GM10248 (cell line): ENCODE measurements around the gene TROAP.
"Not testable (repeated sequence)": the region's sequence is repeated elsewhere in the genome, so short reads cannot be mapped to it uniquely, and the experiment has no call there.

Experiments used
- CTCF ChIA-PET: fragments of 300-600 bp; sonication (Branson Sonifier 250); formaldehyde crosslinking; extraction: SDS; loops from one replicate; lab custom pipeline; 2021; ENCODE audit warnings: antibody characterized with exemption; lab: Yijun Ruan, JAX
- POLR2A ChIA-PET: fragments of 350-650 bp; sonication (Branson Sonifier 250); formaldehyde crosslinking; extraction: SDS; loops from one replicate; lab custom pipeline; 2020; ENCODE audit warnings: antibody characterized with exemption; lab: Yijun Ruan, JAX
- DNase-seq: peaks from one replicate; pipeline ENCODE4 v3.0.0; 2012; ENCODE audit errors: extremely low spot score
- CTCF ChIP-seq: IDR thresholded peaks from 2 replicates; pipeline ENCODE4 v1.5.1; 2012; ENCODE audit warnings: mild to moderate bottlenecking, low read depth; ENCODE audit errors: extremely low read depth, missing control alignments, control extremely low read depth

Gene TROAP

DNA sequence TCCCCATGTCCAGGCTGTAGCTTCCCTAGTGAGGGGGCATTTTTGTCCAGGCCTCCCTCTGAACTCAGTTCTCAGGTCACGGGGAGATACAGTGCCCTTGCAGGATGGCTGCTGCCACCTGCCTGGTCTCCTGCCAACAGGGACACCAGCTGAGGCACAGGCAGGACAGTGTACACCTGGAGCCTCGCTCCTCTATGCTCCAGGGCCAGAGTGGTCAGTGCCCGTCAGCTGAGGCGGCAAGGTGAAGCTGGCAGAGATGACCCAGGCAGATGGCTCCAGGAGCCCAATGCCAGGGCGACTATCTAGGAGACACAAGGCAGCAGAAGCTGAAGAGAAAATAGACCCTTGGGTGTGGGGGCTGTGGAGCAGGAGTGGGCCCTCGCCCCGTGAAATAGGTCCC lies 45.6 kb upstream of the TROAP start:
- TF ChIP-seq CTCF: no peak
- ChIA-PET POLR2A (interaction anchor here (1.2 to 1.6 kb wide), 2 partner anchors 10 to 12 kb away, joined by 3 to 8 read pairs; no protein-coding TSS in a partner anchor), CTCF (interaction anchor here (0.9 to 4.0 kb wide), 7 partner anchors 10 to 81 kb away, joined by 3 to 25 read pairs (median 4); no protein-coding TSS in a partner anchor)
- no peak for DNase-seq

GRCh38 chr12:49279706-49280159 lies 43.3 kb upstream of the TROAP start:
- CTCF ChIA-PET: interaction anchor here (0.7 to 3.0 kb wide), 7 partner anchors 9 to 79 kb away, joined by 3 to 17 read pairs (median 5); partner anchors contain the start of genes C1QL4 and DNAJC22
- TF ChIP-seq CTCF: no peak
- DNase-seq: no peak
- POLR2A ChIA-PET: interaction anchor here (0.6 kb wide), 1 partner anchor 36 kb away, joined by 3 read pairs; no protein-coding TSS in a partner anchor

DNA sequence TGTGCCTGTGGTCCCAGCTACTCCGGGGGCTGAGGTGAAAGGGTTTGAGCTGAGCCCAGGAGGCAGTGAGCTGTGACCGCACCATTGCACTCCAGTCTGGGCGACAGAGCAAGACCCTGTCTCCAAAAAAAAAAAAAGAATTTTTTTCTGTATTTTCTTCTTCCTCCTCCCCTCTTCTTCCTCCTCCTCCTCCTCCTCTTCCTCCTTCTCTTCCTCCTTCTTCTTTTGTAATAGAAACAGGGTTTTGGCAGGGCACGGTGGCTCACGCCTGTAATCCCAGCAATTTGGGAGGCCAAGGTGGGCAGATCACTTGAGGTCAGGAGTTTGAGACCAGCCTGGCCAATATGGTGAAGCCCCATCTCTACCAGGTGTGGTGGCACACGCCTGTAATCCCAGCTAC lies 42.5 kb upstream of the TROAP start:
- DNase-seq: not testable (repeated sequence)
- CTCF ChIA-PET: interaction anchor here (0.7 to 3.0 kb wide), 6 partner anchors 9 to 78 kb away, joined by 3 to 17 read pairs (median 6); partner anchors contain the start of genes DNAJC22 and PRPH
- POLR2A ChIA-PET: interaction anchor here (0.6 kb wide), 1 partner anchor 36 kb away, joined by 3 read pairs; no protein-coding TSS in a partner anchor

- no peak for TF ChIP-seq CTCF
- ChIA-PET POLR2A (no interaction called here), CTCF (interaction anchor here (1.0 to 1.7 kb wide), 2 partner anchors 13 to 231 kb away, joined by 4 to 7 read pairs; partner anchors contain the start of gene PRPH)
- DNase-seq: no peak
Measured at GRCh38 chr12:49282302-49282701, 40.8 kb upstream of the TROAP start.

DNA sequence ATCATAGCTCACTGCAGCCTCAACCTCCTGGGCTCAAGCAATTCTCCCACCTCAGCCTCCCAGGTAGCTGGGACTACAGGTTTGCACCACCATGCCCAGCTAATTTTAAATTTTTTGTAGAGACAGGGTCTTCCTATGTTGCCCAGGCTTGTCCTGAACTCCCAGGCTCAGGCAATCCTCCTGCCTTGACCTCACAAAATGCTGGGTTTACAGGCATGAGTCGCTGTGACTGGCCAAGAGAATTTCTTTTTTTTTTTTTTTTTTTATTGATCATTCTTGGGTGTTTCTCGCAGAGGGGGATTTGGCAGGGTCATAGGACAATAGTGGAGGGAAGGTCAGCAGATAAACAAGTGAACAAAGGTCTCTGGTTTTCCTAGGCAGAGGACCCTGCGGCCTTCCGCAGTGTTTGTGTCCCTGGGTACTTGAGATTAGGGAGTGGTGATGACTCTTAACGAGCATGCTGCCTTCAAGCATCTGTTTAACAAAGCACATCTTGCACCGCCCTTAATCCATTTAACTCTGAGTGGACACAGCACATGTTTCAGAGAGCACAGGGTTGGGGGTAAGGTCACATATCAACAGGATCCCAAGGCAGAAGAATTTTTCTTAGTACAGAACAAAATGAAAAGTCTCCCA lies 40.2 kb upstream of the TROAP start:
- CTCF ChIA-PET: interaction anchor here (1.0 to 1.7 kb wide), 2 partner anchors 12 to 231 kb away, joined by 4 to 7 read pairs; partner anchors contain the start of gene PRPH
- DNase-seq, POLR2A ChIA-PET: not testable (repeated sequence)

DNA sequence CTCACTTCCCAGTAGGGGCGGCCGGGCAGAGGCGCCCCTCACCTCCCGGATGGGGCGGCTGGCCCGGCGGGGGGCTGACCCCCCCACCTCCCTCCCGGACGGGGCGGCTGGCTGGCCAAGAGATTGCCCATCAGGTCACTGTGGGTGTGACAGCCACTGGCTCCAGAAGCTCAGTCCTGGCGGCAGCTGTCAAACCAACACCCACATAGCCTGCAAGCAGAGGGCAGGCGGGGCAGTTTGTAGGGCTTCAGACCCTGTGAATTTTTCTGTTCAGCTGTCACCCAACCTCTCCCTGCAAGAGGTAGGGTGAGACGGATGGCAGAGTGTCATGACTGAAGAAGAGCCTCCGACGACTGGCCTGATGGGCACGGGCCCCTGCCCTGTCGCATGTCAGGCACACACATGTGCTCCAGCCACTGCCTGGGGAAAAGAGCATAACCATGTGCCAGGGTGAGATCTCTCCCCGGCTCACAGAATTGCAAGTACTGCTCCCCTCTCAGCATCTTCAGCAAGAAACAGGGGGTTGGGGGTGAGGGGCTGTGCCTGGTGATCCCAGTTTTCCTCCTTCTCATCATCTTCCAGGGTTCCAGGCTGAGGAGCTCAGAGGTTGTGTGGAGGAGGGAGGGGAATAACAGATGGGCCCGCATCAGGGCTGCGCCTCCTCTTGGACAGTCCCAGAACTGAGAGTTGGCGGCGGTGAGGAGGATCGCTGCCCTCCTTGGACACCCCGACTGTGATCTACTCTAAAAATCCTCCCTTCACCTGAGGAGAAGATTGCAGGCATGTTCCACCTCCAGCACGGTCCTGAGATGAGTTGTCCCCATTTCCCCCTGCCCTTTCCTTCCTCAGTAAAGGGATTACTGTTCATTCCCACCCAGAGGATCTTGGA lies 39.3 kb upstream of the TROAP start:
- no peak for TF ChIP-seq CTCF
- POLR2A ChIA-PET: no interaction called here
- no peak for DNase-seq
- CTCF ChIA-PET: interaction anchor here (0.7 to 2.0 kb wide), 3 partner anchors 13 to 75 kb away, joined by 3 to 10 read pairs (median 10); no protein-coding TSS in a partner anchor

DNA sequence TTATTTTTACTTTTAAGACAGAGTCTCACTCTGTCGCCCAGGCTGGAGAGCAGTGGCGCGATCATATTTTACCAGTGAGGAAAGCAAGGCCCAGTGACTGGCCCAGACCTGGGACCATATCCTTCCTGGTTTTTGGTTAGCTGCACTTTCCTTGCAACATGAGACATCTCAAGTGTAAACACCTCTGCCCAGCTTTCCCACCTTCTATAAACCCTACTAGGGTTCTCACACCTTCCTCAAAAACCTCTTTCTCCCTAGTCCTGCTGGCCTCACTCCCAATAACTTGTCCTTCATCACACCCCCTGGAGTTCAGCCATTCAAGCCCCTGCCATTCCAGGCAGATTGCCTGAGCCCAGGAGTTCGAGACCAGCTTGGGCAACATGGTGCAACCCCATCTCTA lies 38.4 kb upstream of the TROAP start:
- TF ChIP-seq CTCF: no peak
- POLR2A ChIA-PET: no interaction called here

More for the DNA sequence above, 38.4 kb upstream of the TROAP start:
- CTCF ChIA-PET: interaction anchor here (1.0 to 13.3 kb wide), 4 partner anchors 12 to 74 kb away, joined by 5 to 239 read pairs (median 10); partner anchors contain the start of gene DNAJC22
- DNase-seq: no peak
